Skeletal muscle tissue (tissue), 4 donors: ENCODE results near the gene VAV3. TPM values are rescaled to one million over a fixed set of nuclear protein-coding genes. Genes with fewer than 3 reads are reported as not detected.

Experiments used
- H3K27ac ChIP-seq: one replicate; pipeline ENCODE4 v1.7.0; 2013; ENCODE audit warnings: mild to moderate bottlenecking, low read depth, low read length, inconsistent platforms
- H3K27me3 ChIP-seq, 3 donors: one replicate each; pipeline ENCODE4 v1.7.0; 2013; ENCODE audit warnings: low read length in 3 of 3; ENCODE audit not compliant: control insufficient read depth in 3 of 3, insufficient read depth in 3 of 3
- H3K36me3 ChIP-seq, 3 donors: one replicate each; pipeline ENCODE4 v1.7.0; 2013; ENCODE audit warnings: low read length in 3 of 3; ENCODE audit not compliant: control insufficient read depth in 3 of 3, insufficient read depth in 3 of 3
- H3K4me1 ChIP-seq, 3 donors: one replicate each; pipeline ENCODE4 v1.7.0; 2013; ENCODE audit warnings: low read length in 3 of 3, mild to moderate bottlenecking in 3 of 3; ENCODE audit not compliant: control insufficient read depth in 3 of 3, insufficient read depth in 3 of 3
- H3K4me3 ChIP-seq, 3 donors: one replicate each; pipeline ENCODE4 v1.7.0; 2013; ENCODE audit warnings: low read length in 3 of 3
- H3K9ac ChIP-seq, 3 donors: one replicate each; pipeline ENCODE4 v1.7.0; 2013; ENCODE audit warnings: low read length in 3 of 3, mild to moderate bottlenecking in 3 of 3, moderate library complexity in 2 of 3, low read depth in 1 of 3
- H3K9me3 ChIP-seq, 3 donors: one replicate each; pipeline ENCODE4 v1.7.0; 2013; ENCODE audit warnings: low read length in 3 of 3; ENCODE audit not compliant: control insufficient read depth in 3 of 3
- total RNA-seq: library from RNA; depleted of rRNA; stranded (reverse); fragments of >200 nt; gene quantifications from one replicate; pipeline ENCODE4 v1.2.3, GENCODE V29; 2014
- donor health status: Osteomylitis.

VAV3 gene
- total RNA-seq, 1 donor from 2014 or later = 11.0 TPM

- H3K4me3 ChIP-seq = no peak overlapping the region
- no peaks in the 10 kb centered on the region for H3K36me3 ChIP-seq
- H3K9me3 ChIP-seq = peaks cover 0 to 3% (median 0%) of the 10 kb centered on the region in 3 donors
- H3K9ac ChIP-seq = no peak overlapping the region
- no peaks in the 10 kb centered on the region for H3K4me1 ChIP-seq
- no peaks in the 10 kb centered on the region for H3K27me3 ChIP-seq
- H3K27ac ChIP-seq = no peak overlapping the region
Measured at GRCh38 chr1:107875689-107876088, 89.3 kb downstream of the VAV3 start.

GRCh38 chr1:107874221-107874620 lies 90.8 kb downstream of the VAV3 start:
- Histone ChIP-seq H3K9ac (no peak overlapping the region), H3K27me3 (no peaks in the 10 kb centered on the region), H3K9me3 (peaks cover 0 to 3% (median 0%) of the 10 kb centered on the region in 3 donors), H3K4me1 (no peaks in the 10 kb centered on the region), H3K36me3 (no peaks in the 10 kb centered on the region), H3K4me3 (no peak overlapping the region), H3K27ac (no peak overlapping the region)

GRCh38 chr1:107871687-107872395 lies 93.1 kb downstream of the VAV3 start:
- Histone ChIP-seq H3K27me3 (no peaks in the 10 kb centered on the region), H3K9me3 (no peaks in the 10 kb centered on the region), H3K4me3 (no peak overlapping the region), H3K9ac (no peak overlapping the region), H3K36me3 (no peaks in the 10 kb centered on the region), H3K27ac (no peak overlapping the region), H3K4me1 (no peaks in the 10 kb centered on the region)

GRCh38 chr1:107871259-107871658 lies 93.7 kb downstream of the VAV3 start:
- Histone ChIP-seq H3K9ac (no peak overlapping the region), H3K36me3 (no peaks in the 10 kb centered on the region), H3K4me1 (no peaks in the 10 kb centered on the region), H3K4me3 (no peak overlapping the region), H3K27me3 (no peaks in the 10 kb centered on the region), H3K9me3 (no peaks in the 10 kb centered on the region), H3K27ac (no peak overlapping the region)

GRCh38 chr1:107870696-107871095 lies 94.3 kb downstream of the VAV3 start:
- no peaks in the 10 kb centered on the region for H3K9me3 ChIP-seq
- H3K9ac ChIP-seq = no peak overlapping the region
- H3K27ac ChIP-seq = no peak overlapping the region
- no peaks in the 10 kb centered on the region for H3K27me3 ChIP-seq
- H3K4me1 ChIP-seq = no peaks in the 10 kb centered on the region
- H3K36me3 ChIP-seq = no peaks in the 10 kb centered on the region
- H3K4me3 ChIP-seq = no peak overlapping the region

- H3K9me3 ChIP-seq = no peaks in the 10 kb centered on the region
- no peak overlapping the region for H3K27ac ChIP-seq
- no peaks in the 10 kb centered on the region for H3K36me3 ChIP-seq
Measured at GRCh38 chr1:107867897-107868296, 97.1 kb downstream of the VAV3 start.

GRCh38 chr1:107867422-107867821 lies 97.6 kb downstream of the VAV3 start:
- Histone ChIP-seq H3K27ac (no peak overlapping the region), H3K4me3 (no peak overlapping the region), H3K4me1 (no peaks in the 10 kb centered on the region), H3K9ac (no peak overlapping the region), H3K36me3 (no peaks in the 10 kb centered on the region), H3K27me3 (no peaks in the 10 kb centered on the region), H3K9me3 (no peaks in the 10 kb centered on the region)

More at GRCh38 chr1:107867897-107868296, 97.1 kb downstream of the VAV3 start:
- no peak overlapping the region for H3K4me3 ChIP-seq
- H3K27me3 ChIP-seq = no peaks in the 10 kb centered on the region
- no peak overlapping the region for H3K9ac ChIP-seq
- H3K4me1 ChIP-seq = no peaks in the 10 kb centered on the region

- no peak overlapping the region for H3K4me3 ChIP-seq
- H3K4me1 ChIP-seq = no peaks in the 10 kb centered on the region
- no peak overlapping the region for H3K27ac ChIP-seq
- no peaks in the 10 kb centered on the region for H3K9me3 ChIP-seq
- H3K9ac ChIP-seq = no peak overlapping the region
- no peaks in the 10 kb centered on the region for H3K36me3 ChIP-seq
- no peaks in the 10 kb centered on the region for H3K27me3 ChIP-seq
Measured at GRCh38 chr1:107866870-107867269, 98.1 kb downstream of the VAV3 start.

GRCh38 chr1:107865627-107866026 lies 99.4 kb downstream of the VAV3 start:
- H3K27ac ChIP-seq = no peak overlapping the region

GRCh38 chr1:107863342-107863741 lies 101.6 kb downstream of the VAV3 start:
- no peaks in the 10 kb centered on the region for H3K4me1 ChIP-seq
- no peak overlapping the region for H3K27ac ChIP-seq
- H3K9me3 ChIP-seq = no peaks in the 10 kb centered on the region
- no peak overlapping the region for H3K4me3 ChIP-seq
- no peaks in the 10 kb centered on the region for H3K27me3 ChIP-seq
- H3K9ac ChIP-seq = no peak overlapping the region
- H3K36me3 ChIP-seq = no peaks in the 10 kb centered on the region

More at GRCh38 chr1:107865627-107866026, 99.4 kb downstream of the VAV3 start:
- Histone ChIP-seq H3K36me3 (no peaks in the 10 kb centered on the region), H3K9me3 (no peaks in the 10 kb centered on the region), H3K27me3 (no peaks in the 10 kb centered on the region), H3K4me1 (no peaks in the 10 kb centered on the region), H3K9ac (no peak overlapping the region), H3K4me3 (no peak overlapping the region)
